GM18951 (cell line): Measurements from ENCODE around the gene UIMC1.

Experiments used
- POLR2A ChIP-seq: IDR thresholded peaks from 4 replicates; pipeline ENCODE4 v1.6.1; 2011; ENCODE audit warnings: mild to moderate bottlenecking; ENCODE audit not compliant: insufficient read length, insufficient read depth; ENCODE audit errors: extremely low read depth
- in situ Hi-C: fragments of 300-500 bp; cut with MboI; formaldehyde crosslinking; loops from one replicate; pipeline ENCODE4 v1.12.0; 2022; ENCODE audit warnings: low sequenced_read_pairs, mixed read lengths, inconsistent platforms; ENCODE audit not compliant: unreplicated experiment

The UIMC1 gene

DNA sequence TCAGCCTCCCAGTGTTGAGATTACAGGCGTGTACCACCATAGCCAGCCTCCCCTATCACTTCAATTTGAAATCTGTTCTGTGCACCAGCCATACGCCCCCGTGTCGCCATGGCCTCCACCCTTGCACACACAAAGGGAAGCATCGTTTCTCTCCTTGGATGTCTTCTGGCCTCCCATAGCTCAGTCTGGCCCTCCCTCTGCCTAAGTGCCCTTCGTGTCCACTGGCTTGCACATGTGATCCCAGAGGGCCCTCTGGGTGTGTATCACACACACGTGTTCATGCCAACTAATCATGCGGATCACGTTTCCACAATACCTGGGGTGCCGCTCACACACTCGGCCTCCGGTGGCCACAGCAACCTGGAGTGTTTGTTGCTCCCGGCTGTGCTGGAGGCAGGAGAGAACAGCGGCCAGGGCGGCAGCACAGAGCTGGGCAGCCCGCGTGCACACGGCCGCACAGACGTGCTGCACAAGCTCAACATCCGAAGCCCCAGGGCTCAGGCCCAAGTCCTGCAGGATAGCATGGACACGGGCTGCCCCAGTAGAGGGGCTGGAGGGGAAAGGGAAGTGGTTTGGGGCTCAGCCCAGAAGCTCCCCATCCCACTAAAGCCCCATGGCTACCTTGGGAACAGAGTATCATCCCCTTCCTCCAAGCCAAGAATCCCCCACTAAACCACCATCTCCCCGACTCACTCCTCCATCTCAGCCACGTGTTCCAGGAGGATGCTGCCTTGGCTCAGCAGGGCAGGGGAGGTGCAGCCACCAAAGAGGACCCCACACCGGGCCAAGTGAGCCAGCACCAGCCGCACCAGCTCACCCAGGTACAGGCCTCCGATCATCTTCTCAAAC, 118.3 kb downstream of the UIMC1 start:
- no peak for TF ChIP-seq POLR2A

DNA sequence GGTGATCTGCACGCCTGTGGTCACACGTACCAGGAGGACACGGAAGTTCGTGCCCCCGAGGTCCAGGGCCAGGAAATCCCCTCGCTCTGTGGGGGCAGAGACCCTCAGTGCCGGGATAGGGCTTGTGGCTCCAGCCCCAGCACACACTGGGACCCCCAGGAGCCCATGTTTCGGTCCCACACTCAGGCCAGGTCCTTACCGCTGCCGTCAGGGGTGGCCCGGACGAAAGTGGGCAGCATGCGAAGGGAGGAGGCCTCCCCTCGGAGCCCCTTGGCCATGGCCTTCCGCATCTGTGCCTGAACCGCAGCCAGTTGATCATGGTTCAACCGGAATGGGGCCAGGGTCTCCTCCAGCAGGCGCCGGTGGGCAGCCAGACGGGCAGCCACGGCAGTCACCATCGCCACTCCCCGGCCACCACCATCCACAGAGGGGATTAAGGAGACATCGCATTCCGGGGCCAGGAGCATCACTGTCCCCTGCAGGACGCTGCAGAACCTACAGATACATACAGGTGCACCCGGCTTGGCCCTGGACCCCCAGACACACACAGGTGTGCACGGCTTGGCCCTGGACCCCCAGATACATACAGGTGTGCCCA, 119.2 kb downstream of the UIMC1 start:
- in situ Hi-C loops: no loop called here
- no peak for TF ChIP-seq POLR2A

More for the DNA sequence above, 118.3 kb downstream of the UIMC1 start:
- in situ Hi-C loops: no loop called here

DNA sequence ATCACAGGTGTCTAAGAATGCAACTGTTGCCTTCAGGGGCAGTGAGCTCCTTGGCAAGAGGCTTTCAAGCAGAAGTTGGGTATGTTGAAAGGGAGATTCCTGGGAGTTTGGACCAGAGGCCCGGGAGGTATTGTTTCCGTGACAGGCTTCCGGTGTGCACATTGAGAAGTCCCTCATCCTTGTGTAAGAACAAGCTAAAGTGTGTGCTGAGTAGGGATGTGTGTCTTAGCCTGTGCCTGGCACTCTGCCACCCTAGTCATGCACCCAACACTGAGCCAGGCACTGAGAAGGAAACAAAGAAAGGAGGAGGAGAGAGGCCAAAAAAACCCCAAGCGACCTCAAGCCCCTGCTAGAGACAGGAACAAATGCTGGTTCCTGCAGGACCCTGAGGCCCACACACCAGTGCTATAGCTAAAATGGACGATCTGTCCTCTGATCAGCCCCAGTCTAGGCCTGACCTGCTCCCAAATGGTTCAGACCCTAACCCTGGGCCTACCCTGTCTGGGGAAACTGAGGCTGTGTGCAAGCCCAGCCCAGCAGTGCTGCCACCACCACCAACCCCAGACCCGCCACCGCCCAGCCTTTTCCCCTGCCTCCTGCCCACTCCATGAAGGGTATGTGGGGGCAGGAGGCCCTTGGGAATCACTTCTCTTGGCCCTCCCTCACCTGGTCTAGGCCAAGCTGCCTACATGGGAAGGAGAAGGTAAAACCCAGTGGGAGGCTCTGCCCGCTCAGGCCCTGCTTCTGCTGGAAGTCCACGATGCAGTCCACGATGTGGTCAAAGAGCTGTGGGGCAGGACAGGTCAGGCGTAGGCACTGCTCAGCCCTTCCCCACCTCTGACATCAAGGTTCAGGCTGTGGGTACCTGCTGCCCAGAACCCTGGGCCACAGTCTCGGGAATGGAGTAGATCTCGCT, 120.0 kb downstream of the UIMC1 start:
- in situ Hi-C loops: no loop called here
- TF ChIP-seq POLR2A: no peak

DNA sequence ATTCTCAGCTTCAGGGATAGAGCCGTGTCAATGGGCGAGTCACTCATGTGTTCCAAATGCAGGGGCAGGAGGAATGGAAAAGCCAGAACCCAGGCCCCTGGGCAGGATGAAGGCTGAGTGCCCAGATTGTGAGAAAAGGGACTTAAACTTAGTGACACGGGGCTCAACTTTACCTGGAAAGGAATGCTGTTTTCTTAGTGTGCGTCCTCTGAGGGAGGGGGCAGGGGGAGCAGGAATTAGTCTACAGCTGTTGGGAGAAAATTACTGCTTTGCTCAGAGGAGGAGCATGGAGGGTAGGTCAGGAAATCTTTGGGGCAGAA, 122.0 kb downstream of the UIMC1 start:
- TF ChIP-seq POLR2A: no peak
- in situ Hi-C loops: no loop called here

DNA sequence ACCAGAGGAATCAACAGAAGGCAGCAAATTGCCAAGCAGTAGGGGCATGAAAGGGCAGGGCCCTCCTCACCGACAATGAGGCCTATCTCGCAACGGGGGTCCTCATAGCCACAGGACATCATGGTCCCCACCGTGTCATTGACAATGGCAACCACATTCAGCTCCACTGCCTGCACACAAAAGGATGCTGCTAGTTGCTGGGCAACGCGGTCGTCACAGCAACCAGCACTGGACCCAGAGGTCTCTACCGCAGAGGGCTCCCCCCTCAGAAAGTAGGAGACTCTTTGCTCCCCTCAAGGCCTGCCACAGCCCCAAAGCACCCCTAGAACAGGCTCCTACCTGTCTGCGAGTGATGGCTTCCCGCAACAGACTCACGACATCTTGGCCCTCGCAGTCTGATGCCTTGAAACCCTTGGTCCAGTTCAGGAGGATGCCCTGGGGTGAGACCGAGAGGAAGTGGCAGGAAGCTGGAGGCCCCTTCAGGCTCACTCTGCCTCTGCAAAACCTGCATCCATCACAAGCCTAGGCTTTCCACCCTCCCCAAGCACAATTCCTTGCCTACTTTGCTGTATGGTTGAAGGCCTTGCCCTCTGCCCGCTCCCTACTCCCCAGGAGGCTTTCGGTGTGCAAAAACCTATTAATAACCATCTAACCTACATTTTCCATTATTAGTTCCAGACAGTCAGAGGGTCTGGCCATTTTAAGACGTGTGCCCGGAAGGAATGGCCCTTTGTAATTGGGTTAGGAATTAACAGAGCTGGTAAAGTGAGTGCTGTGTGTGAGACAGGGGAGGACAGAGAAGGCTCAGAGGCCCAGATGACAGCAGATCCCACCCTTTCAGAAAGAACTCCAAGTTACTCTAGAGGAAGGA, 122.6 kb downstream of the UIMC1 start:
- in situ Hi-C loops: no loop called here
- TF ChIP-seq POLR2A: no peak

DNA sequence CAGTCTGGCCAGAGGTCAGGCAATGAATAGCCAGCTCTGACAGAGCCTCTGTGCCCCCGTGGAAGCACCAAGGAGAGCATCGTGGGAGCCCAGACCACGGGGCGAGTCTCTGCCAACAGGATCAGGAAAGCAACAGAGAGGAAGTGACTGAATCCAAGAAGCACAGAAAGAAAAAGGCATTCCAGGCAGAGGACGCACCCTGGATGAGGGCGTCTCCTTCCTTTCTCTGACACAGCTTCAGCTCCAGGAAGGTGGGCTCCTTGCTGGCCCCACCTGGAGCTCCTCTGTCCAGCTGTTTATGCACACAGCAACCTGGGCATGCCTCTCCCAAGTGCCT, 124.0 kb downstream of the UIMC1 start:
- no peak for TF ChIP-seq POLR2A
- in situ Hi-C loops: no loop called here

DNA sequence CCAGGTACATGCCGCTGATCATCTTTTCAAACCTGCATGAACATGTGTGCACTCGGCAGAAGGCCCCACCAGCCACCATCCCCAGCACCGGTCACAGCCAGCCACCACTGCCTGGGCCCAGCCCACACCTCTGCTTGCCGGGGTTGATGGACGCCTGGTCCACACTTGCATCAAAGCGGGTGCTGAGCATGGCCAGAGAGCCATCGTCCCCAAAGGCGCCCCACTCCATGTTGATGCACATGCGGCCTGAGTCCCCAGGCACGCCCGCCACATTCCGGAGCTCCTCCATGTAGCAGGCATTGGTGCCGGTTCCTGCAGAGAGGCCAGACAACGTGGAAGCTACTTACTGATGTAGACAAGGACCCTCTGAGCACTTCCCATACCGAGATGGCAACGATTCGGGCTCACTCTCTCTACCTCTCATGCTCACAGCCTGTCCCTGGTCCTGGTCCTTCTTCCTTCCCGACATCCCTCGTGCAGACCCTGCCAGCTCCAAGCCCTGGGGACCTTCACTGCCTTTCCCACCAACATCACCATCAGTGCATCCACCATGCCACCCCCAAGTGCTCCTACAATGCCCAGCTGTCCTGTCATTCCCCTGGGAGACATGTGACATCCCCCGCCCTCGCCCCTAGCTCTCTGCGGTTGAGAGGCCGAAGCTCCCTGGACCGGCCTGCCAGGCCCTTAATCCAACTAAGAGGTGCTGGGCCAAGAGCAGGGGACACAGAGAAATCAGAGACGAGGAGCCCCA, 124.6 kb downstream of the UIMC1 start:
- no peak for TF ChIP-seq POLR2A
- in situ Hi-C loops: no loop called here

DNA sequence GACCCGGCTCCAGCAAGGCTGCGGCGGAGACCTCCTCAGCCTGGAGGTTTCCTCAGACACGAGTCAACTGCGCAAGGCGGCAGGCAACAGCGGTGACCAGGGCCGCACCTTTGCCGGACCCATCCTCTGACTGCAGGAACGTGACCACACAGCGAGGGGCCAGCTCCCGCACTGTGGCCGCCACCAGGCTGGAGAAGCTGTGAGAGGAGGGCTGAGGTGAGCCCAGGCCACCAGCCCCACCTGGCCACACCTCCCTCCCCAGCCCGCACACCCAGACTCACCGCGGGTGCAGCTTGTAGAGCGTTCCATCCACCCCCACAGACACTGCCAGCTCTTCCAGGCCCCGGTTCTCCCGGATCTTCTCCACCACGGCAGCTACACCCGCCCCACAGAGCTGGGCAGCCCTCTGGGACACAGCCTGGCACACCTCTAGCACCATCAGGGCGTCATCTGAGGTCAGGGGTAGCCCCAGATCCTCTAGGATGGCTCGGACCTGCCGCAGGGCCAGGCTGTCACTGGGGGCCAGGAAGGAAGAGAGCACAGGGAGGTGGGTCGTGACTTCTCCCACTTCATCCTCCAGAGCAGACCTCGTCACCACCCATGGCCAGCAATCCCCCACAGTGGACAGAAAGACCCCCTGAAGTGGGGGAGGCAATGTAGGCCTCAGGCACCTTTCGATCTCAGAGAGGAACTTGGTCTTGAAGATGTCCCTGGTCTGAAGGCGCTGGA, 125.4 kb downstream of the UIMC1 start:
- TF ChIP-seq POLR2A: no peak
- in situ Hi-C loops: no loop called here

DNA sequence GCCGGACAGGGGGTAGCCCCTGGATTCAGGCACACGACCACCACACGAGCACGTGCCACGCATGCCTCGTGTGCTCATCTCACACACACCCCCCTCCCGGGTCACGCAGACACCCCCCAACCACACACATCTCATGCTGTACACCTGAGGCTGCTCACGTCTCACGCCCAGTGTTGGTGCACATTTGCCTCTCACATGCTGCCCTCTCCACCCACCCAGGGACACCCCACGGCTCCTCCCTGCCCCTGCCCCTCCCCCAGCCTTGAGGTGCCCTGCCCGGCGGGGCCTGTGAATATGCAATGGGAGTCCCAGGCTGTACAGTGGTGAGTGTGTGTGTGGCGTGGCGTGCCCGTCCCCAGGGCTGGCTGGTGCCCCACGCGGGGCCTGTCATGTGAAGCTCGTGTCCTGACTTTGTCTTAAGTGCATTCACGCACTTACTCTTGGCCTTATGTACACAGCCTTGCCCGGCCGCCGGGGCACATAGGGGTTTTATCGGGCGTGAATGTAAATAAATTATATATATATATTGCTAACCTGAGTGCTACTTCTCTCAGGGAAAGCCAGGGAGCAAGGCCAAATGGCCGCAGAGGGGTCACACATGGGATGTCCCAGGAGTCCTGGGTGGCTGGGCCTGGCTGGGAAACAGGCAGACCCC, 126.1 kb downstream of the UIMC1 start:
- no peak for TF ChIP-seq POLR2A
- in situ Hi-C loops: no loop called here

DNA sequence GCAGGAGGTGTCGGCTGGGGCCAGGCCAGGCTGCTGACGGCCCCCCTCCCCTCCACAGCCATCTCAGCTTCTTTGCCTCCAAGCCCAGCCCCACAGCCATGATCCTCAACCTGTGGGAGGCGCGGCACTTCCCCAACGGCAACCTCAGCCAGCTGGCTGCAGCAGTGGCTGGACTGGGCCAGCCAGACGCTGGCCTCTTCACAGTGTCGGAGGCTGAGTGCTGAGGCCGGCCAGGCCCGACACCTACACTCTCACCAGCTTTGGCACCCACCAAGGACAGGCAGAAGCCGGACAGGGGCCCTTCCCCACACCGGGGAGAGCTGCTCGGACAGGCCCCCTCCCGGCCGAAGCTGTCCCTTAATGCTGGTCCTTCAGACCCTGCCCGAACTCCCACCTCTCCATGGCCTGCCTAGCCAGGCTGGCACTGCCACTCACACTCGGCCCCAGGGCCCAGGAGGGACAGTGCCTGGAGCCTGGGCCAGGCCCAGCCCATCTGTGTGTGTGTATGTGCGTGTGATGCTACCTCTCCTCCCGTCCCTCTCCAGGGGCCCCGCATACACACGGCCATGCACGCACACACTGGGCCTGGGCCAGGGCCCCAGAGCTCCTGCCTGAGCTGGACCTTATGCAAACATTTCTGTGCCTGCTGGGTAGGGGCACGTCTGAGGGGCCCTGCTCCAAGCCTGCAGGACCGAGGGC, 126.8 kb downstream of the UIMC1 start:
- TF ChIP-seq POLR2A: no peak
- in situ Hi-C loops: no loop called here

DNA sequence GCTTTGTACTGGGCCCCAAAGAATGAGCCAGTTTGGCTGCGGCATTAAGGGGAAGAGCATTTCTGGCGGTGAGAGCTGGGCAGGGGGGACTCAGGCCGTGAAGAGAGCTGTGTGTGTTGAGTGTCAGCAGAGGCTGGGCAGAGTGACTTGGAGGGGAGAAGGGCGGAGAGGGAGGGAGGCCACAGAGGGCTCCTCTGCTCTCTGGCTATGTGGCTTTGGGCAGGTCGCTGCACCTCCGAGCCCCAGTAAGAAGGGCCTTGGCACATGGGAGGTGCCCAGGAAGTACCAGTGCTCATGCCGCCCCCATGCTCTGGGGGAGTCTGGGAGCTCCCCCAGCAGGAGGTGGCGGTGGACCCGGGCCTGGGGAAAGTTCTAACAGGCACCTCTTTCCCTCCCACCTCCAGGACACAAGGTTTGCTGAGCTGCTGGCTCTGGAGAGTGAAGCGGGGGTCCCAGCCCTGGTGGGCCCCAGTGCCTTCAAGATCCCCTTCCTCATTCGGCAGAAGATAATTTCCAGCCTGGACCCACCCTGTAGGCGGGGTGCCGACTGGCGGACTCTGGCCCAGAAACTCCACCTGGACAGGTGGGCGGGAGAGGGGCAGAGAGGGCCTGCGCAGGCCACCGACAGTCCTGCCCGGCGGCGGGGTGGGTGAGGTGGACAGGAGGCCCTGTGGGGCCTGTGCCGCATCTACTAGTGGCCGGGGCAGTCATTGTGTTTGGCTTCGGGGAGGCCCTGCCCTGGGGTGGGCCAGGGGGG, 127.5 kb downstream of the UIMC1 start:
- in situ Hi-C loops: no loop called here
- TF ChIP-seq POLR2A: no peak
